Inflammatory macrophage treated with lipopolysaccharide for 1 hour (primary cell): Measurements from ENCODE around the gene SLC26A8.

Experiments
- DNase-seq, 2 donors: peaks; one replicate each; pipeline ENCODE4 v3.0.0-alpha.2; 2020 to 2022

Gene SLC26A8, protein sequence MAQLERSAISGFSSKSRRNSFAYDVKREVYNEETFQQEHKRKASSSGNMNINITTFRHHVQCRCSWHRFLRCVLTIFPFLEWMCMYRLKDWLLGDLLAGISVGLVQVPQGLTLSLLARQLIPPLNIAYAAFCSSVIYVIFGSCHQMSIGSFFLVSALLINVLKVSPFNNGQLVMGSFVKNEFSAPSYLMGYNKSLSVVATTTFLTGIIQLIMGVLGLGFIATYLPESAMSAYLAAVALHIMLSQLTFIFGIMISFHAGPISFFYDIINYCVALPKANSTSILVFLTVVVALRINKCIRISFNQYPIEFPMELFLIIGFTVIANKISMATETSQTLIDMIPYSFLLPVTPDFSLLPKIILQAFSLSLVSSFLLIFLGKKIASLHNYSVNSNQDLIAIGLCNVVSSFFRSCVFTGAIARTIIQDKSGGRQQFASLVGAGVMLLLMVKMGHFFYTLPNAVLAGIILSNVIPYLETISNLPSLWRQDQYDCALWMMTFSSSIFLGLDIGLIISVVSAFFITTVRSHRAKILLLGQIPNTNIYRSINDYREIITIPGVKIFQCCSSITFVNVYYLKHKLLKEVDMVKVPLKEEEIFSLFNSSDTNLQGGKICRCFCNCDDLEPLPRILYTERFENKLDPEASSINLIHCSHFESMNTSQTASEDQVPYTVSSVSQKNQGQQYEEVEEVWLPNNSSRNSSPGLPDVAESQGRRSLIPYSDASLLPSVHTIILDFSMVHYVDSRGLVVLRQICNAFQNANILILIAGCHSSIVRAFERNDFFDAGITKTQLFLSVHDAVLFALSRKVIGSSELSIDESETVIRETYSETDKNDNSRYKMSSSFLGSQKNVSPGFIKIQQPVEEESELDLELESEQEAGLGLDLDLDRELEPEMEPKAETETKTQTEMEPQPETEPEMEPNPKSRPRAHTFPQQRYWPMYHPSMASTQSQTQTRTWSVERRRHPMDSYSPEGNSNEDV

GRCh38 chr6:36023996-36024795, at the start of gene SLC26A8:
Gene SLC26A8 (minus strand): TSS chr6:36024641. CDS start chr6:36019707, 4,934 bp downstream.
- DNase-seq, result no peak

GRCh38 chr6:36073587-36073986, 49.1 kb upstream of the SLC26A8 start:
- no peak for DNase-seq

GRCh38 chr6:36072681-36073080, 48.2 kb upstream of the SLC26A8 start:
- DNase-seq, result no peak

DNA sequence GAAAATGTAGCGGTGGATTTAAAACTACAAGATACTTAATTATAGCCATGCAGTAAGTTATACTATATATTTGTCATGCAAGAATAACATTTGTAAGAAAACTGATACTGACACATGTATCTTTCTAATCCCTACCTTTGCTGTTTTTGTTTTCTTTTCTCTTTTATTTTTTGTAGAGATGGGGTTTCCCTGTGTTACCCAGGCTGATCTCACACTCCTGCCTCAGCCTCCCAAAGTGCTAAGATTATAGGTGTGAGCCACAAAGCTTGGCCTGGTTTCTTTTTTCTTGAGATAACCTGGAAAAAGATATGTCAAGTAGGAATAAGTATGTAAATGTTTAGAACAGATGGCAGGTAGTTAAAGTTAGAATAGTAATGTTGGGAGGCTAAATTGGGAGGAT, 47.3 kb upstream of the SLC26A8 start:
- no peak for DNase-seq

- DNase-seq, result no peak
Observed at GRCh38 chr6:36071281-36071680, 46.8 kb upstream of the SLC26A8 start.

DNA sequence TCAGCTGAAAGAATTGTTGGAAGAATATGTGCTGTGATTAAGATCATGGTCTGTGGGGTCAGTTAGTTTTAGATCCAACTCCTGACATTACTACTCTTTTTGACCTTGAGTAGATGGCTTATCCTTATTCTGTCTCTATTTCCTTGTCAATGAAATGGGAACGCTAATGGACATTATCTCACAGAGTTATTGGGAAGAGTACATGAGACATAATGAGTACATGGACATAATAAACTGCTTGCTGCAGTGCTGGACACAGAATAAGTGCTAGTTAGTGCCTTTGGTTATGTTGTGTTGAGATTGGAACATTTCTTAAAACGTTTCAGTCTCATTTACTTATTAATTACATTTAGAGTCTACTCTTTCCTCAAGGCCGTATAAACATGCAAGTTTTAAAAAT, 45.8 kb upstream of the SLC26A8 start:
- DNase-seq, result no peak

DNA sequence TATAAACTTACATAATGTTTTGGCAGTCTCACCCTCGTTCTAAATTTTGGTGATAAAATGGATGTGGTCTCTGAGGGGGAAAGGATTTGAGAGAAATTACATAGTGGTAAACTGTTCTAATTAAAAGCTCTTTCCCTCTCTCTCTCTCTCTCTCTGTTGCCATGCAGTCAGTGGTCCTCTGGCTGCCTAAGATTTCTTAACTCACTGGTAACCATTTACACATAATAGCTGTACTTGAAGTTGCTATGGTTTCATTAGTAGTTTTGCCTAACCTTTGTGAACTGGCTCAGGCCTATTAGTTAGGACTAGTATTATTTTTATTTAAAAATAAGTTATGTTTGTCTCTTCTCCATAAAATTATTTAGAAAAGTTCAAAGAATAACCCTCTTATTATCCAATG, 45.1 kb upstream of the SLC26A8 start:
- no peak for DNase-seq

GRCh38 chr6:36068586-36068985, 44.1 kb upstream of the SLC26A8 start:
- no peak for DNase-seq

DNA sequence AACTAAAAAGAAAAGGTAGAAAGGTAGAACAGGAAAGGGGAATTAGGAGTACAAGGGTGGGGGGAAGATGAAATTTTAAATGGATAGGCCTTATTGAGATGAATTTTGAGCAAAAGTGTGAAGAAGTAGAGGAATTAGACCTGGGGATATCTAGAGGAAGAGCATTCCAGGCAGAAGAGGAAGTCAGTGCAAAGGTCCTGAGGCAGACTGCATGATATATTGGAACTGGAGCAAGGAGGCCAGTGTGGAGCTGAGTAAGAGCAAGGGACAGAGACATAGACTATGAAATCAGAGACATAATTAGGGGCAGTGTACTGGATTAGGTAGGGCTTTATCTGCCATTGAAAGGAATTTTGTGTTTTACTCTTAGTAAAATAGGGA, 43.6 kb upstream of the SLC26A8 start:
- no peak for DNase-seq

DNA sequence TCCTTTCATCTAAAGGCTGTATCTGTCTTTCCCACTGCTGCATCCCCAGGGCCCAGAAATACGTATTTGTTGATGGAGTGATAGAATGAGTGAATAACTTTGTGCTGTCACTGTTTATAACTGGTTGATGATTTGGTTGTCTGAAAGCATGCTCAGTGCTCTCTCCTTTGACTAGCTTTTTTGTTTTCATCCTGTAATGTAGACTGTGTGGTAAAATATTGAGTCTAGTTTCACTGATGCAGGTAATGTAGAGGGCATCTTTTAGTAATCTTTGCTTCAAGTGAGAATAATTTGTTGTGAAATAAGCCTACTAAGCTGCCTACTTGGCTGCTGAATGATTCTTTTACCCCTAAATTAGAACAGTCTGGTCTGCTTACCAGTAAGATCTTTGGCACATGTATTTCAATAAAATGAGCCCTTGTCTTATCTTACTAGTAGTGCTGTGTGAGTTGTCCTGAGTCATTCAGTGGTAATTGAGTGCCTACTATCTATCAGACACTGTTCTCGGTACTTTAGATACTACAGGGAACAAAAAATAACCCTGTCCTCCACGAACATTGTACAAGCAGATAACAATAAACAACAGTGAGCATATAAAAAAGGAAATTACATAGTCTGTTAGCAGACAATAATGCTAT, 43.1 kb upstream of the SLC26A8 start:
- no peak for DNase-seq

- DNase-seq, result no peak
Observed at GRCh38 chr6:36066817-36067216, 42.4 kb upstream of the SLC26A8 start.

- no peak for DNase-seq
Observed at GRCh38 chr6:36065916-36066315, 41.5 kb upstream of the SLC26A8 start.

DNA sequence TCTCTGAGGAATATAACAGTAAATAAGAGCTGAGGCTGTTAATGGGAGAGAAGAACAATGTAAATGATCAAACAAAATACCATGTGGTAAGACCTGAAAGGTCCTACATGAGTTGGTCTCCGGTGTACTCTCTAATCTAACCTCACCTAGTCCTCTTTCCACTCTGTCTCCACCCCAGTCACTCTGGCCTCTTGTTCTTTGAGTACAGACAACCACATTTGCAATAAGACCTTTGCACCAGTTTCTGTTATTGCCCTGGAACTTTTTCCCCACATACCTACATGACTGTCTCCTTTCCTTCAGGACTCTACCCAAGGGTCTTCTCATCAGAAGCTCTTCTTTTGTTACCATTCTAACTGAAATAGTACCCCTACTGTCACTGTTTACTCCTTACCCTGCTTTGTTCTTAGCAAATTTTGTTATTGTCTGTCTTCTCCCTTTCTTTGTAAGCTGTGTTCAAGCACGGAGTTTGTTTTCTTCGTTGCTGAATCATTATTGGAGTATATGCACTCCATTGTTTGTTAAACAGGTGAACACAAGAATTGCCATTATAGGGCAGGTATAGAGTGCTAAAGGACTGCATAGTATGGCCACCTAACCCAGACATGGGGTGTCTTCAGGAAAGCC, 40.4 kb upstream of the SLC26A8 start:
- DNase-seq, result no peak

DNA sequence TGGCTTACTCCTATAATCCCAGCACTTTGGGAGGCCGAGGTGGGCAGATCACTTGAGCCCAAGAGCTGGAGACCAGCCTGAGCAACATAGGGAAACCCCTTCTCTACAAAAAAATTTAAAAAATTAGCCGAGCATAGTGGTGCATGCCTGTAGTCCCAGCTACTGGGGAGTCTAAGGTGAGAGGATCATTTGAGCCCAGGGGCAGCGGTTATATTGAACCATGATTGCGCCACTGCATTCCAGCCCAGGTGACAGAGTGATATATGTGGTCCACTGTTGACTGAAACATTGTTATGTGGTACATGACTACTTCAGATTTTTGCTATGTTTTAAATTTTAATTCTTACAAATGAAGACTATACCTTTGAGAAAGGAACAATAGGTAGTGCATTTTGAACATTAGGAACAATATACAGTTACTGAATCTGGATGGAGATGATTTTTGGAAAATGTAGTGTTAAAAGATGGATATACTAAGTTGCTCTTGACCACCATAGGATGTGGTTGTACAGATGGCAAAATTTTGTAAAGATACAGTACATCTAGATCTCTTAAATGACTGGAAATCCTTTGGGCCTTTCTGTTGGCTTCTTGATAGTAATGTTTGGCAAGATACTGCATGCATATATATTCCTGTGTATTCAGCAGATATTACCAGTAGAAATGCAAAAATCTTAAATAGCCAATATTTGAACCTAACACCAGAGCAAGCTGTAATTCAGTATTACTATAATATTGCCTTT, 39.0 kb upstream of the SLC26A8 start:
- DNase-seq, result no peak

GRCh38 chr6:36062247-36062646, 37.8 kb upstream of the SLC26A8 start:
- no peak for DNase-seq

DNA sequence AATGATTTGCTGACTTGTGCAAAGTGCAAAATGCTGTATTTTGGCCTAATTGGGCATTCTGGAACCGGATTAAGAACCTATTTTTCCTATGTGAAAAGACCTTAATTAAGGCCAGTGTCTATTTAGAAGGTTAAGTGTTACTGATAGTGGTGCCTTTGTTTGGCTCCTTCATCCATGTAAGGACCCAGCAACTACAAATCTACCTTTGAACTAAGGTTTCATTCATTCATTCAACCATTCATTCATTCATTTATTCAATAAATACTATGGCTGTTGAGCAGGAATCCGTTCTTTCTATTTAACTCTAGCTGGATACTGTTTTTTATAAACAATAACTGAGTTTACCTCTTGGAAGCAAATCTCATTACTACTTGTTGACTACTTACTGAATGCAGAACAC, 36.8 kb upstream of the SLC26A8 start:
- no peak for DNase-seq

- no peak for DNase-seq
Observed at GRCh38 chr6:36056178-36056577, 31.7 kb upstream of the SLC26A8 start.

GRCh38 chr6:36054956-36055355, 30.5 kb upstream of the SLC26A8 start:
- DNase-seq, result no peak

DNA sequence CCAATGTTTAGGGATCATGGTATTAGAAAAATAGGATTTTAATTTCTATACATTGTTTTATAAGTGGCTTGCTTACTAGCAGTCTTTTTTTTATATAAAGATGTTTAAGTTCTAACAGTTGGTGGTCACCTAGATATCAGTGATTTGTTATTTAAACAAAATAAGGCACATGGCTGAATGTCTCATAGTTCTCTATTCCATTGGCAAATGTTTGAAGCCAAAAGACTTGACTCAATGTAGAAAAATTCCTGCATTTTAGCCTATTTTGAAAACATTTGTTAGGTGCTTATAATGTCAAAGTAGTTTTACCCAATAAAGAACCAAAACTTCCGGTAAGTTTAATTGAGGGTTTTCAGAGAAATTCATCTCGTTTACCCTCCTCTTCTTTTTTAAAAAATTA, 30.0 kb upstream of the SLC26A8 start:
- no peak for DNase-seq

- DNase-seq, result no peak
Observed at GRCh38 chr6:36053878-36054277, 29.4 kb upstream of the SLC26A8 start.

GRCh38 chr6:36052097-36052496, 27.7 kb upstream of the SLC26A8 start:
- no peak for DNase-seq
